GM23338 (cell line): ENCODE data around the gene KLHL21. TPM values are rescaled to one million over a fixed set of nuclear protein-coding genes. Genes with fewer than 3 reads are reported as not detected.

ENCODE experiments used
- ATAC-seq: fragments of 200-7000 bp; cut with Tn5 transposase; 3 replicates; pipeline ENCODE4 v1.9.1; 2020
- DNase-seq: peaks from one replicate; pipeline ENCODE4 v3.0.0-alpha.2; 2015; ENCODE audit warnings: low spot score
- H2AFZ ChIP-seq: fragments of 200-600 bp; sonication (generic); 2 replicates; pipeline ENCODE4 v1.8.0; 2016; ENCODE audit warnings: antibody characterized with exemption, mild to moderate bottlenecking, moderate library complexity
- H3F3A ChIP-seq: fragments of 200-600 bp; sonication (generic); replicated peaks from 2 replicates; pipeline ENCODE4 v1.8.0; 2017; ENCODE audit warnings: antibody characterized with exemption, mixed run types, low read depth
- H3K27ac ChIP-seq: fragments of 200-600 bp; sonication (generic); 2 replicates; pipeline ENCODE4 v1.6.1; 2016; ENCODE audit warnings: low read depth
- H3K27me3 ChIP-seq: fragments of 200-600 bp; sonication (generic); 2 replicates; pipeline ENCODE4 v1.8.0; 2016; ENCODE audit warnings: mild to moderate bottlenecking, mixed run types, moderate library complexity; ENCODE audit not compliant: insufficient read depth
- H3K36me3 ChIP-seq: fragments of 200-600 bp; sonication (generic); 2 replicates; pipeline ENCODE4 v1.8.0; 2016; ENCODE audit warnings: mild to moderate bottlenecking; ENCODE audit not compliant: insufficient read depth
- H3K4me1 ChIP-seq: fragments of 200-600 bp; sonication (generic); 2 replicates; pipeline ENCODE4 v1.8.0; 2016; ENCODE audit warnings: mild to moderate bottlenecking, moderate library complexity; ENCODE audit not compliant: insufficient read depth
- H3K4me2 ChIP-seq: fragments of 200-600 bp; sonication (generic); 2 replicates; pipeline ENCODE4 v1.7.1; 2017; ENCODE audit warnings: mixed run types
- H3K4me3 ChIP-seq: fragments of 200-600 bp; sonication (generic); 2 replicates; pipeline ENCODE4 v1.6.1; 2016; ENCODE audit warnings: mixed run types
- H3K79me2 ChIP-seq: fragments of 200-600 bp; sonication (generic); replicated peaks from 2 replicates; pipeline ENCODE4 v1.8.0; 2017; ENCODE audit warnings: mild to moderate bottlenecking; ENCODE audit not compliant: insufficient read depth
- H3K9me2 ChIP-seq: fragments of 200-600 bp; sonication (generic); 2 replicates; pipeline ENCODE4 v1.8.0; 2017; ENCODE audit not compliant: insufficient read depth
- H4K20me1 ChIP-seq: fragments of 200-600 bp; sonication (generic); replicated peaks from 2 replicates; pipeline ENCODE4 v1.8.0; 2017; ENCODE audit warnings: mild to moderate bottlenecking; ENCODE audit not compliant: insufficient read depth
- H3K27ac Mint-ChIP-seq: 2 replicates; pipeline ENCODE4 v1.8.0; 2020; ENCODE audit warnings: inconsistent platforms, mild to moderate bottlenecking, moderate library complexity, mixed read lengths
- H3K27me3 Mint-ChIP-seq: 3 replicates; pipeline ENCODE4 v1.8.0; 2022; ENCODE audit warnings: low read depth, mild to moderate bottlenecking, moderate library complexity, mixed read lengths, inconsistent platforms; ENCODE audit not compliant: insufficient read depth, poor library complexity
- H3K36me3 Mint-ChIP-seq: 3 replicates; pipeline ENCODE4 v1.8.0; 2021; ENCODE audit warnings: low read depth, mild to moderate bottlenecking, inconsistent platforms, moderate library complexity, mixed read lengths
- H3K4me1 Mint-ChIP-seq: 3 replicates; pipeline ENCODE4 v1.8.0; 2020; ENCODE audit warnings: mild to moderate bottlenecking, inconsistent platforms, mixed read lengths
- H3K4me3 Mint-ChIP-seq: 3 replicates; pipeline ENCODE4 v1.8.0; 2021; ENCODE audit warnings: moderate library complexity, mild to moderate bottlenecking, inconsistent platforms, mixed read lengths
- H3K9me3 Mint-ChIP-seq: 3 replicates; pipeline ENCODE4 v1.8.0; 2020; ENCODE audit warnings: moderate library complexity, mild to moderate bottlenecking, inconsistent platforms, mixed read lengths
- EZH2 ChIP-seq: fragments of 200-600 bp; sonication (generic); IDR thresholded peaks from one replicate; pipeline ENCODE4 v1.8.0; 2017; ENCODE audit warnings: antibody characterized with exemption, mild to moderate bottlenecking, low read depth; ENCODE audit not compliant: unreplicated experiment
- EZH2phosphoT487 ChIP-seq: fragments of 200-600 bp; sonication (generic); IDR thresholded peaks from one replicate; pipeline ENCODE4 v1.8.1; 2018; ENCODE audit warnings: antibody characterized with exemption; ENCODE audit not compliant: unreplicated experiment
- JUNB ChIP-seq: IDR thresholded peaks from one replicate; pipeline ENCODE4 v1.6.1; 2016; ENCODE audit warnings: antibody characterized with exemption; ENCODE audit not compliant: unreplicated experiment
- POLR2AphosphoS5 ChIP-seq: IDR thresholded peaks from 2 replicates; pipeline ENCODE4 v1.6.1; 2016; ENCODE audit warnings: antibody characterized with exemption, low read depth
- polyA plus RNA-seq: library from polyadenylated mRNA; unstranded; fragments of >200 nt; fragmentation: Nextera tagmentation; extraction: Ambion mirVana; gene quantifications from 2 replicates; pipeline ENCODE4 v1.2.1, GENCODE V29; 2016
- total RNA-seq: library from RNA; depleted of rRNA; stranded (reverse); fragments of >200 nt; shearing (Covaris generic); gene quantifications from 2 replicates; pipeline ENCODE4 v1.2.3, GENCODE V29; 2014
- TF ChIP-seq, protein P1 (sequence below): IDR thresholded peaks from 2 replicates; pipeline ENCODE4 v1.6.1; 2016; ENCODE audit warnings: antibody characterized with exemption
- TF ChIP-seq, protein P2 (sequence below), 2 experiments: fragments of 200-600 bp in 1 of 2; sonication (generic) in 1 of 2; conservative IDR thresholded peaks; 2 replicates each; pipeline versions ENCODE4 v1.5.1 to v1.6.1; 2016 to 2017; ENCODE audit warnings: antibody characterized with exemption in 2 of 2, low read depth in 2 of 2, mild to moderate bottlenecking in 2 of 2, moderate library complexity in 1 of 2
- TF ChIP-seq, protein P3 (sequence below): IDR thresholded peaks from one replicate; pipeline ENCODE4 v1.6.1; 2018; ENCODE audit warnings: antibody characterized with exemption; ENCODE audit not compliant: unreplicated experiment
- TF ChIP-seq, protein P4 (sequence below): fragments of 250-450 bp; sonication (Bioruptor Pico); IDR thresholded peaks from 2 replicates; pipeline ENCODE4 v1.5.0; 2020; ENCODE audit warnings: mild to moderate bottlenecking, moderate library complexity

Gene KLHL21
- total and polyA plus RNA-seq, 2 experiments from 2014 or later: 7.3 to 35.9 TPM

DNA sequence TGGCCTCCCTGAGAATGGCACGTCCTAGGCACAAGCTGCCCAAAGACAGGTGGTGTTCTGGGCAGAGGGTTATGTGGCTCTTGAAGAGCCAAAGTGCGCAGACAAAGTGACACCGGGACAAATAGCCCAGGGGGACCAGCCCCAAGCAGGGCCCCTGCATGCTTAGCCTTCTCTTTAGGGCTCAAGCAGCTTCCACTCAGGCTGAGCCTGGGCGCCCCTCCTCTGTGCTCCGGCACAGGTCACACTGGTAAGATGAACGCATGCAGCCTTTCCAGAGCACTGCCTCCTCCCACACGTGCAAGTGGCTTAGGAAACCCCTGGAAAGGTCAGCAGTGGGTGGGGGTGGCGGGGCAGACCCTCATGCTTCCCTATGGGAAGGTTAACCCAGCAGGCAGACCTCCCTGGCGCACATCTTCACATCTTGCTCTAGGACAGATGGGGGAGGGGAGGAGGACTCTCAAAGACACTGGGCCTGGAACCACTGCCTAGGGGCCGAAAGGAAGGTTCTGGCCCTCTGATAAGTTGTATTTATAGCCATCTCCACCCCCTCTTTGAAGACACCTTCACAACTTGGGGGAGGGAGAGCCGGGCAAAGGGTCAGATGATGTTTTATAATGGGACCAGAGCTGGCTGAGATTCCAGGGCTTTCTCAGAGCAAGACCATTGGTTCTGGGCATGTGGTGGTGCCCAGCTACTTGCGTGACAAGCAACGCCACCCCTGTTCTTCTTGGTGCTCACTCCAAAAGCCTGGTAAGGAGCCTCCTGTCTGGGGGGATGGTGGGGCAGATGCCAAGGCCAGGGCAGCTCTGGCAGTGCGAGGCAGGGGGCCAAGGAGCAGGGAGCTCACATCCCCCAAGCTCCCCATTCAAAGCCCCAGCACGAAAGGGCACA lies 5.5 kb downstream of the KLHL21 start (continued):
- TF ChIP-seq, protein P1, sequence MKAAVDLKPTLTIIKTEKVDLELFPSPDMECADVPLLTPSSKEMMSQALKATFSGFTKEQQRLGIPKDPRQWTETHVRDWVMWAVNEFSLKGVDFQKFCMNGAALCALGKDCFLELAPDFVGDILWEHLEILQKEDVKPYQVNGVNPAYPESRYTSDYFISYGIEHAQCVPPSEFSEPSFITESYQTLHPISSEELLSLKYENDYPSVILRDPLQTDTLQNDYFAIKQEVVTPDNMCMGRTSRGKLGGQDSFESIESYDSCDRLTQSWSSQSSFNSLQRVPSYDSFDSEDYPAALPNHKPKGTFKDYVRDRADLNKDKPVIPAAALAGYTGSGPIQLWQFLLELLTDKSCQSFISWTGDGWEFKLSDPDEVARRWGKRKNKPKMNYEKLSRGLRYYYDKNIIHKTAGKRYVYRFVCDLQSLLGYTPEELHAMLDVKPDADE: no peak
- TF ChIP-seq EZH2phosphoT487 (no peak), POLR2AphosphoS5 (no peak), EZH2 (no peak), JUNB (no peak)
- TF ChIP-seq, protein P2, sequence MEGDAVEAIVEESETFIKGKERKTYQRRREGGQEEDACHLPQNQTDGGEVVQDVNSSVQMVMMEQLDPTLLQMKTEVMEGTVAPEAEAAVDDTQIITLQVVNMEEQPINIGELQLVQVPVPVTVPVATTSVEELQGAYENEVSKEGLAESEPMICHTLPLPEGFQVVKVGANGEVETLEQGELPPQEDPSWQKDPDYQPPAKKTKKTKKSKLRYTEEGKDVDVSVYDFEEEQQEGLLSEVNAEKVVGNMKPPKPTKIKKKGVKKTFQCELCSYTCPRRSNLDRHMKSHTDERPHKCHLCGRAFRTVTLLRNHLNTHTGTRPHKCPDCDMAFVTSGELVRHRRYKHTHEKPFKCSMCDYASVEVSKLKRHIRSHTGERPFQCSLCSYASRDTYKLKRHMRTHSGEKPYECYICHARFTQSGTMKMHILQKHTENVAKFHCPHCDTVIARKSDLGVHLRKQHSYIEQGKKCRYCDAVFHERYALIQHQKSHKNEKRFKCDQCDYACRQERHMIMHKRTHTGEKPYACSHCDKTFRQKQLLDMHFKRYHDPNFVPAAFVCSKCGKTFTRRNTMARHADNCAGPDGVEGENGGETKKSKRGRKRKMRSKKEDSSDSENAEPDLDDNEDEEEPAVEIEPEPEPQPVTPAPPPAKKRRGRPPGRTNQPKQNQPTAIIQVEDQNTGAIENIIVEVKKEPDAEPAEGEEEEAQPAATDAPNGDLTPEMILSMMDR (conservative IDR thresholded peaks at IDR 0.05; ENCODE audit: low read depth in 2 of 2): no peak

DNA sequence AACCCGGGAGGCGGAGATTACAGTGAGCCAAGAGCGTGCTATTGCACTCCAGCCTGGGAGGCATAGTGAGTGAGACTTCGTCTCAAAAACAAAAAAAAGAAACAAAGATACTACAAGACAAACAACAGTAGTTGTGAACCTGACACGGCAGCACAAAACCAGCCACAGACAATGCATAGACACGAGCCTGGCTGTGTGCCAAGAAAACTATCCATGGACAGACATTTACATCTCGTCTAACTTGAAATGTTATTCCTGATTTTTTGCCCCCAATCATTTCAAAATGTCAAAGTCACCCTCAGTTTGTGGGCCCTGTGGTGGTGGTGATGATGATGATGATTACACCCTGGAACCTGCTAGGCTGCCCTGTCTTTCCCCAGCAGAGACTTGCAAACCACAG lies 6.3 kb downstream of the KLHL21 start:
- peaks cover 70% of the 10 kb centered on the region for H3K36me3 Mint-ChIP-seq
- H3K27me3 Mint-ChIP-seq: peaks cover 12% of the 10 kb centered on the region
- H3K4me3 Mint-ChIP-seq: no peak overlapping the region
- TF ChIP-seq, protein P3, sequence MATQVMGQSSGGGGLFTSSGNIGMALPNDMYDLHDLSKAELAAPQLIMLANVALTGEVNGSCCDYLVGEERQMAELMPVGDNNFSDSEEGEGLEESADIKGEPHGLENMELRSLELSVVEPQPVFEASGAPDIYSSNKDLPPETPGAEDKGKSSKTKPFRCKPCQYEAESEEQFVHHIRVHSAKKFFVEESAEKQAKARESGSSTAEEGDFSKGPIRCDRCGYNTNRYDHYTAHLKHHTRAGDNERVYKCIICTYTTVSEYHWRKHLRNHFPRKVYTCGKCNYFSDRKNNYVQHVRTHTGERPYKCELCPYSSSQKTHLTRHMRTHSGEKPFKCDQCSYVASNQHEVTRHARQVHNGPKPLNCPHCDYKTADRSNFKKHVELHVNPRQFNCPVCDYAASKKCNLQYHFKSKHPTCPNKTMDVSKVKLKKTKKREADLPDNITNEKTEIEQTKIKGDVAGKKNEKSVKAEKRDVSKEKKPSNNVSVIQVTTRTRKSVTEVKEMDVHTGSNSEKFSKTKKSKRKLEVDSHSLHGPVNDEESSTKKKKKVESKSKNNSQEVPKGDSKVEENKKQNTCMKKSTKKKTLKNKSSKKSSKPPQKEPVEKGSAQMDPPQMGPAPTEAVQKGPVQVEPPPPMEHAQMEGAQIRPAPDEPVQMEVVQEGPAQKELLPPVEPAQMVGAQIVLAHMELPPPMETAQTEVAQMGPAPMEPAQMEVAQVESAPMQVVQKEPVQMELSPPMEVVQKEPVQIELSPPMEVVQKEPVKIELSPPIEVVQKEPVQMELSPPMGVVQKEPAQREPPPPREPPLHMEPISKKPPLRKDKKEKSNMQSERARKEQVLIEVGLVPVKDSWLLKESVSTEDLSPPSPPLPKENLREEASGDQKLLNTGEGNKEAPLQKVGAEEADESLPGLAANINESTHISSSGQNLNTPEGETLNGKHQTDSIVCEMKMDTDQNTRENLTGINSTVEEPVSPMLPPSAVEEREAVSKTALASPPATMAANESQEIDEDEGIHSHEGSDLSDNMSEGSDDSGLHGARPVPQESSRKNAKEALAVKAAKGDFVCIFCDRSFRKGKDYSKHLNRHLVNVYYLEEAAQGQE: no peak
- TF ChIP-seq, protein P2 (conservative IDR thresholded peaks at IDR 0.05; ENCODE audit: low read depth in 2 of 2): no peak
- TF ChIP-seq, protein P4, sequence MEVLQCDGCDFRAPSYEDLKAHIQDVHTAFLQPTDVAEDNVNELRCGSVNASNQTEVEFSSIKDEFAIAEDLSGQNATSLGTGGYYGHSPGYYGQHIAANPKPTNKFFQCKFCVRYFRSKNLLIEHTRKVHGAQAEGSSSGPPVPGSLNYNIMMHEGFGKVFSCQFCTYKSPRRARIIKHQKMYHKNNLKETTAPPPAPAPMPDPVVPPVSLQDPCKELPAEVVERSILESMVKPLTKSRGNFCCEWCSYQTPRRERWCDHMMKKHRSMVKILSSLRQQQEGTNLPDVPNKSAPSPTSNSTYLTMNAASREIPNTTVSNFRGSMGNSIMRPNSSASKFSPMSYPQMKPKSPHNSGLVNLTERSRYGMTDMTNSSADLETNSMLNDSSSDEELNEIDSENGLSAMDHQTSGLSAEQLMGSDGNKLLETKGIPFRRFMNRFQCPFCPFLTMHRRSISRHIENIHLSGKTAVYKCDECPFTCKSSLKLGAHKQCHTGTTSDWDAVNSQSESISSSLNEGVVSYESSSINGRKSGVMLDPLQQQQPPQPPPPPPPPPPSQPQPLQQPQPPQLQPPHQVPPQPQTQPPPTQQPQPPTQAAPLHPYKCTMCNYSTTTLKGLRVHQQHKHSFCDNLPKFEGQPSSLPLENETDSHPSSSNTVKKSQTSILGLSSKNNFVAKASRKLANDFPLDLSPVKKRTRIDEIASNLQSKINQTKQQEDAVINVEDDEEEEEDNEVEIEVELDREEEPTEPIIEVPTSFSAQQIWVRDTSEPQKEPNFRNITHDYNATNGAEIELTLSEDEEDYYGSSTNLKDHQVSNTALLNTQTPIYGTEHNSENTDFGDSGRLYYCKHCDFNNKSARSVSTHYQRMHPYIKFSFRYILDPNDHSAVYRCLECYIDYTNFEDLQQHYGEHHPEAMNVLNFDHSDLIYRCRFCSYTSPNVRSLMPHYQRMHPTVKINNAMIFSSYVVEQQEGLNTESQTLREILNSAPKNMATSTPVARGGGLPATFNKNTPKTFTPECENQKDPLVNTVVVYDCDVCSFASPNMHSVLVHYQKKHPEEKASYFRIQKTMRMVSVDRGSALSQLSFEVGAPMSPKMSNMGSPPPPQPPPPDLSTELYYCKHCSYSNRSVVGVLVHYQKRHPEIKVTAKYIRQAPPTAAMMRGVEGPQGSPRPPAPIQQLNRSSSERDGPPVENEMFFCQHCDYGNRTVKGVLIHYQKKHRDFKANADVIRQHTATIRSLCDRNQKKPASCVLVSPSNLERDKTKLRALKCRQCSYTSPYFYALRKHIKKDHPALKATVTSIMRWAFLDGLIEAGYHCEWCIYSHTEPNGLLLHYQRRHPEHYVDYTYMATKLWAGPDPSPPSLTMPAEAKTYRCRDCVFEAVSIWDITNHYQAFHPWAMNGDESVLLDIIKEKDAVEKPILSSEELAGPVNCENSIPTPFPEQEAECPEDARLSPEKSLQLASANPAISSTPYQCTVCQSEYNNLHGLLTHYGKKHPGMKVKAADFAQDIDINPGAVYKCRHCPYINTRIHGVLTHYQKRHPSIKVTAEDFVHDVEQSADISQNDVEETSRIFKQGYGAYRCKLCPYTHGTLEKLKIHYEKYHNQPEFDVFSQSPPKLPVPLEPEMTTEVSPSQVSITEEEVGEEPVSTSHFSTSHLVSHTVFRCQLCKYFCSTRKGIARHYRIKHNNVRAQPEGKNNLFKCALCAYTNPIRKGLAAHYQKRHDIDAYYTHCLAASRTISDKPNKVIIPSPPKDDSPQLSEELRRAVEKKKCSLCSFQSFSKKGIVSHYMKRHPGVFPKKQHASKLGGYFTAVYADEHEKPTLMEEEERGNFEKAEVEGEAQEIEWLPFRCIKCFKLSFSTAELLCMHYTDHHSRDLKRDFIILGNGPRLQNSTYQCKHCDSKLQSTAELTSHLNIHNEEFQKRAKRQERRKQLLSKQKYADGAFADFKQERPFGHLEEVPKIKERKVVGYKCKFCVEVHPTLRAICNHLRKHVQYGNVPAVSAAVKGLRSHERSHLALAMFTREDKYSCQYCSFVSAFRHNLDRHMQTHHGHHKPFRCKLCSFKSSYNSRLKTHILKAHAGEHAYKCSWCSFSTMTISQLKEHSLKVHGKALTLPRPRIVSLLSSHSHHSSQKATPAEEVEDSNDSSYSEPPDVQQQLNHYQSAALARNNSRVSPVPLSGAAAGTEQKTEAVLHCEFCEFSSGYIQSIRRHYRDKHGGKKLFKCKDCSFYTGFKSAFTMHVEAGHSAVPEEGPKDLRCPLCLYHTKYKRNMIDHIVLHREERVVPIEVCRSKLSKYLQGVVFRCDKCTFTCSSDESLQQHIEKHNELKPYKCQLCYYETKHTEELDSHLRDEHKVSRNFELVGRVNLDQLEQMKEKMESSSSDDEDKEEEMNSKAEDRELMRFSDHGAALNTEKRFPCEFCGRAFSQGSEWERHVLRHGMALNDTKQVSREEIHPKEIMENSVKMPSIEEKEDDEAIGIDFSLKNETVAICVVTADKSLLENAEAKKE: no peak

More for the DNA sequence above, 6.3 kb downstream of the KLHL21 start:
- ATAC-seq: no peak
- H3K4me2 ChIP-seq: no peak overlapping the region
- H3K79me2 ChIP-seq: peaks cover 51% of the 10 kb centered on the region
- peaks cover 9% of the 10 kb centered on the region for H3K36me3 ChIP-seq
- H3K9me3 Mint-ChIP-seq: no peaks in the 10 kb centered on the region
- H3F3A ChIP-seq: no peaks in the 10 kb centered on the region; the same call in 1 of the 2 replicates
- H3K4me3 ChIP-seq: no peak overlapping the region
- peaks cover 1% of the 10 kb centered on the region; the same call in 1 of the 2 replicates for H3K27me3 ChIP-seq
- H3K9me2 ChIP-seq: no peaks in the 10 kb centered on the region
- H3K27ac ChIP-seq: no peak overlapping the region
- H3K27ac Mint-ChIP-seq: no peak overlapping the region
- H3K4me1 ChIP-seq: peaks cover 9% of the 10 kb centered on the region
- DNase-seq: no peak
- H2AFZ ChIP-seq: no peak overlapping the region
- H4K20me1 ChIP-seq: peaks cover 60% of the 10 kb centered on the region
- peaks cover 11% of the 10 kb centered on the region; the same call in 2 of the 3 replicates for H3K4me1 Mint-ChIP-seq
